VCaP (cell line): Measurements from ENCODE around the gene PIK3CD.

Source experiments
- H3K27ac ChIP-seq: fragments of 450-650 bp; 2 replicates; pipeline ENCODE4 v1.5.1; 2017
- CTCF ChIP-seq: fragments of 450-650 bp; conservative IDR thresholded peaks from 2 replicates; pipeline ENCODE4 v1.5.1; 2017; ENCODE audit warnings: mild to moderate bottlenecking, moderate library complexity

PIK3CD gene

GRCh38 chr1:9687120-9687873, 35.8 kb downstream of the PIK3CD start:
- no peak; the same call in 1 of the 2 replicates for TF ChIP-seq CTCF
- peak overlapping the region; percentile 60; the same call in 1 of the 2 replicates for H3K27ac ChIP-seq

- TF ChIP-seq CTCF = no peak
- H3K27ac ChIP-seq = peak overlapping the region; percentile 60; the same call in 1 of the 2 replicates
Measured at GRCh38 chr1:9687874-9688582, 36.5 kb downstream of the PIK3CD start.

GRCh38 chr1:9688599-9688998, 37.1 kb downstream of the PIK3CD start:
- peak overlapping the region; percentile 29; the same call in 1 of the 2 replicates for H3K27ac ChIP-seq
- no peak for TF ChIP-seq CTCF

GRCh38 chr1:9689011-9689706, 37.6 kb downstream of the PIK3CD start:
- no peak for TF ChIP-seq CTCF
- H3K27ac ChIP-seq = peak overlapping the region; percentile 29; the same call in 1 of the 2 replicates

- no peak overlapping the region for H3K27ac ChIP-seq
- no peak for TF ChIP-seq CTCF
Measured at GRCh38 chr1:9689971-9690381, 38.4 kb downstream of the PIK3CD start.

- no peak for TF ChIP-seq CTCF
- no peak overlapping the region for H3K27ac ChIP-seq
Measured at GRCh38 chr1:9690440-9691107, 39.0 kb downstream of the PIK3CD start.

- H3K27ac ChIP-seq = no peak overlapping the region
Measured at GRCh38 chr1:9691108-9691445, 39.5 kb downstream of the PIK3CD start.

More at GRCh38 chr1:9691108-9691445, 39.5 kb downstream of the PIK3CD start:
- TF ChIP-seq CTCF = no peak
